Activated T-cell treated with anti-CD3 and anti-CD28 coated beads, Interleukin-2, amount 50 U/mL, for 1 hour (primary cell): ENCODE data around the gene TLDC2.
"Not testable (repeated sequence)": the region's sequence is repeated elsewhere in the genome, so short reads cannot be mapped to it uniquely, and the experiment has no call there.

Experiments used
- DNase-seq: peaks from one replicate; pipeline ENCODE4 v3.0.0-alpha.2; 2020

The TLDC2 gene

DNA sequence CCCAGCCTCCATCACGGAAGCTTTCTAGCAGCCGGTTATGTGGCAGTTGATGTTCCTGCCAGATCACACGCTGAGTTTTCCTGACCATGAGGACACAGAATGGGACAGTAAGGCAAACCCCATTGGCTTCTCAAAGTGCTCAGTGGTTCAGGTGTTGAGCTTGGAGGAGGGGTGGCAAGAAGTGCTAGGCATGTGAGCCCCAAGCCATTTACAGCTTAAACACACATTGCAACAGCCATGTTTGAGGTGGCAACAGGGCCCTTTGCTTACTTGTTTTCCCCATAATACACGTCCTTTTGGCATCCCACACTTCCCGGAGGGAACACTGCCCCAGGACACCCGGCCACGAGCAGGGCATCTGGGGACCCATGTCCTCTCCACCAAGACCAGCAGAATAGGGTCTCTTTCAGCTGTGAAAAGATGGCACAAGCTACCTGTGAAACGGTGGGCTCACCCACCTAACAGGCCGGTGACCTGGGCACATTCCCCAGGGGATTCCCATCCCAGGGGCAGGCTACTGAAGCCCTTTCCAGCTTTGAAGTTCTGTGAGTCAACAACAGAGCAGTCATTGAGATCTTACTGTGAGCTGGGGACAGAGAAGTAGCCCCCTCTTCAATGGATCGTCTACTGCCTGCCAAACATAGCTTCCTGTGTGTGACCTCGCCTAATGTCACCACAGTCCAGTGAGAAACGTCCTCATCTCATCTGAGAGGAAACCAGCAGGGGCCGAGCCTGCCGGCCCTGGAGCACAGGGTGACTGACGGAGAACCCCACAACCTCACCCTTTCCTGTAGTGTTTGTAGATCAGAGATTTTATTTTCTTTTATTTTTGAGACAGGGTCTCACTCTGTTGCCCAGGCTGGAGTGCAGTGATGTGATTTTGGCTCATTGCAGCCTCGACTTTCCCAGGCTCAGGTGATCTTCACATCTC lies 4.0 kb upstream of the TLDC2 start:
- no peak for DNase-seq

DNA sequence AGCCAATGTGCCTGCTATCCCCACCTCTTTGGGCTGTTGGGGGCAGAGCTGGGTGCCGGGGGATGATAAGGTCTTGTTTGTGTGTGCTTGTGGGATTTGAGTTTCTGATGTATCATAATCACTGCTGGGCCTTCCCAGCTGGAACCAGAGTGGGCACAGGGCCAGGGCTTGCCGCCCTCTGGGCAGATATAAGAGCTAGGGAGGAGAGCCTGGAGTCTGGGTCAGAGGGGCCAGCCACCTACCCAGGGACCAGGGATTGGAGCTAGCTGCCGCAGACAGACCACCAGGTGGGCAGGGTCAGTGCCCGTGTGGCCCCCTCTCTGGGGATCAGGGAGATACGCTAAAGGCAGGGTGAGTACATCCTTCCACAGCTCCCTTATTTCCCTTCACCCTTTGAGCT lies 3.1 kb upstream of the TLDC2 start:
- DNase-seq, result no peak

DNA sequence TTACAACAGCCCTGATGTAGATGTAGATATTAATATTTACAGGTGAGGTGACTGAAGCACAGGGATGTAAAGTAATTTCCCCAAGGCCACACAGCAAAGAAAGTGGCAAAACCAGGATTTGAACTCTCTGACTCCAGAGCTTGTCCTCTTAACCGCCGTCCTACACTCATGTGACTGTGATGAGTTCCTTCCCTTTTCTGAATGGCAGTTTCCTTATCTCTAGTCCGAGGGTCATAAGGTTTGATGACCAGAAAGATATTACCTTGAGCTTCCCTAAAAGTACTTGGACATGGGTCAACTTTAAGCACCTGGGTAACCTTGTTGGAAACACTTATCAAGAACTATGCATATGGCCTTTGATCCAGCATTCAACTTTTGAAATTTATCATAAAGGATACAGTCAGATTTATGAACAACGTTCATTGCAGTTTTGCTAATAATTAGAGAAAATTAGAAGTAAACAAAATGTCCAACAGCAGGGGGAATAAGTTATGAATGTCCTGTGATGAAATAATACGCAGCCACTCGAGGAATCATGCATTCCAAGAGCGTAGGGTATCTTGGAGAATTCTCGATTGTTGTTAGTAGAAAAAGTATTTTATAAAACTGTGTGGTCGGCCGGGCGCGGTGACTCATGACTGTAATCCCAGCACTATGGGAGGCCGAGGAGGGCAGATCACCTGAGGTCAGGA lies 2.3 kb upstream of the TLDC2 start:
- DNase-seq, result no peak

DNA sequence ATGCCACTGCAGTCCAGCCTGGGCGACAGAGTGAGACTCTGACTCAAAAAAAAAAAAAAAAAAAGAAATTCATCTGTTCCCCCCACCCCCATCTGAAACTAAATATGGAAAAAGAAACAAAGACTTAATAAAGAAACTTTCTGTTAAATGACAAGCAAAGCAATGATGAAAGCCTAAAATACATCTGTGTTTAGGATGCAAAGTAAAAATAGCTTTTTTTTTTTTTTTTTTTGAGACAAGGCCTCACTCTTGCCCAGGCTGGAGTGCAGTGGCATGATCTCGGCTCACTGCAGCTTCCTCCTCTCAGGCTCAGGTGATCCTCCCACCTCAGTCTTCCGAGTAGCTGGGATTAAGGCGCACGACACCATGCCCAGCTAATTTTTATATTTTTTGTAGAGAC lies 845 bp upstream of the TLDC2 start:
- DNase-seq, result not testable (repeated sequence)

DNA sequence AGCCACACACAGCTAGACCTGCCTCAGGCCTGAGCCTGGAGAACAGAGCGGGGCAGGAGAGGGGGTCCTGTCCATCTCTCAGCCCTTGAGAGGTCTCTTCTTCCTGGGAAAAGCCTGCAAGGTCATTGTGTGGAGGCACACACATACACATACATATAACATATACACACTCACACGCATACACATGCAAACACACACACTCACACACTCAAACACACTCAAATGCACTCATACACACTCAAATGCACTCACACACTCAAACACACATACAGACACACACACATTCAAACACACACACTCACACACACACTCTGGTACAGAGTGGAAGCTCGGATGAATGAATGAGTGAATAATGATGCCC lies 515 bp downstream of the TLDC2 start:
- DNase-seq, result no peak

DNA sequence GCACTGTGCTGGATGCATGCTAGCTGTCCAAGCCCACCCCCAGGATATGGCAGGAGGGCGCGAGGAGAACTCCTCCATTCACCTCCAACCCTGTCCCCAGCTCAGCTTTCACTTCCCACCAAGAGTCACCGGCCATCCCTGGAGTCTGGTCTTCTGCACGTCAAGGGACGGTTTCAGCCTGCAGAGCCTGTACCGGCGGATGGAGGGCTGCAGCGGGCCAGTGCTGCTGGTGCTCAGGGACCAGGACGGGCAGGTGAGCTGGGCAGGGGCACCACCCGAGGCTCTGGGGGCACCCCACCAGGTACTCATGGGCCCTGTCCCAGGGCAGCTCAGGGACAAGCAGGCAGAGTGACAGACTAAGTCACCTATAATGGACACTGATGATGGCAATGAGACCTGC lies 3.0 kb downstream of the TLDC2 start:
- DNase-seq, result no peak

DNA sequence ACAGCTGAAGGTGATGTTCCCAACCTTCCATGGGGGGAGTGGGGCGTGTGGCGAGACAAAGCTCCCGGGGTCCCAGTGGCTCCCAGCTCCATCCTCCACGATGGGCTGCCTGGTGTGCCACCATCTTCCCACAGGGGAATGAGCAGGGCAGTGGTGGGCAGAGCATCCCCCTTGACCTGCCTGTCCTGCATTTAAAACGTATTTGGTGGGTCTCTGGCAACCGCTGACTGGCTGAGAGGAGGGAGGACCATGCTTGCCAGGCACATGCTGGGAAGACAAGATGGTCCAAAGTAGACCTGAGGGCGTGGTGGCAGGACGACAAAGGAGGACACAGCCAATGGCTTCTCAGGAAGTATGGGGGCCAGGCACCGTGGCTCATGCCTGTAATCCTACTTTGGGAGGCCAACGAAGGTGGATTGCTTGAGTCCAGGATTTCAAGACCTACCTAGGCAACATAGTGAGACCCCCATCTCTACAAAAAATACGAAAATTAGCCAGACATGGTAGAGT lies 4.9 kb downstream of the TLDC2 start:
- DNase-seq, result no peak

DNA sequence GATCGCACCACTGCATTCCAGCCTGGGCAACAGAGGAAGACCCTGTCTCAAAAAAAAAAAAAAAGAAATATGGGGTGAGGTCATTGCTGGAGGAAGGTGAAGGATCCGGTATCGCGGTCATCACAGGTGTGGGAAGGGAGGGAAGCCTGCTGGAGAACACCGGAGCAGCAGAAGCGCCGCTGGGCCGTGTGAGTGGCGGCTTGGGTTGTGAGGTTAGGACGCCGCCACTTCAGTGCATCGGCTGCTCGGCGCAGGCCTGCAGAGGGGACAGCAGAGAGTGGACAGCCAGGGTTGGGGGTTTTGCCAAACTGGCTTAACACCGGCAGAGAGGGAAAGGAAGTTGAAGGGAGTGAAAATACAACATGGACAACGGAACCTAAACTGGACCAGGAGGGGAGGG lies 5.4 kb downstream of the TLDC2 start:
- no peak for DNase-seq

DNA sequence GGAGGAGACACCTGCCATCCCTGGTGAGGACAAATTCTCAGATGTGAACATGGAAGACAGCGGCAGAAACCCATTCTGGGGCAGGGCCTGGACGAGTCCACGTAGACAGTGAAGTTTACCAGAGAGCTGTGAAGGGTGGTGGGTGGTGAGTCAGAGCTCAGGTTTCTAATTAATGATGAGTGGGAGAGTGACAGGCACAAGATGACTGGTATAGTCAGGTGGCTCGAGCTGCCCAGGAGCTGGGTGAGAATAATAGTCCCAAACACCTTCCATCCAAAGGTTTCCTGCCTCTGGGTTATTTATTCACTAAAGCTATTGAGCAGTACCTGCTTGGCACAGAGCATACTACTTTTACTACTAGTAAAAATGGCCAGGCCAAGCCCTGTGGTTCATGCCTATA lies 6.0 kb downstream of the TLDC2 start:
- DNase-seq, result no peak

DNA sequence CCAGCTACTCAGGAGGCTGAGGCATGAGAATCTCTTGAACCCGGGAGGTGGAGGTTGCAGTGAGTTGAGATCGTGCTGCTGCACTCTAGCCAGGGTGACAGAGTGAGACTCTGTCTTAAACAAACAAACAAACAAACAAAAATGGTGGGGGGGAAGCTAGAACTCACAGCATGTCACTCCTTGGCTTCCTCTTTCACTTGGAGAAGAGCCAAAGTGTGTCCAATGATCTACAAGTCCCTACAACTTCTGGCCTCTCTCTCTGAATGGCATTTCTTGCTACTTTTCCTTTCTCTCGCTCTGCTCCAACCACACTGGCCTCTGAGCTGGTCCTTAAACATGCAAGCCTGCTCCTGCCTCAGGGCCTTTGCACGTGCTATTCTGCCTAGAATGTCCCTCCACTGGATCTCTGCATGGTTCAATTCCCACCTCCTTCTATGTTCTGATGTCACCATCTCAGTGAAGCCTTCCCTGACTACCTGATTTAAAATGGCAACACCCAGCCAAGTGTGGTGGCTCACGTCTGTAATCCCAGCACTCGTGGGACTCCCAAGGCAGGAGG lies 8.1 kb downstream of the TLDC2 start:
- DNase-seq, result no peak

DNA sequence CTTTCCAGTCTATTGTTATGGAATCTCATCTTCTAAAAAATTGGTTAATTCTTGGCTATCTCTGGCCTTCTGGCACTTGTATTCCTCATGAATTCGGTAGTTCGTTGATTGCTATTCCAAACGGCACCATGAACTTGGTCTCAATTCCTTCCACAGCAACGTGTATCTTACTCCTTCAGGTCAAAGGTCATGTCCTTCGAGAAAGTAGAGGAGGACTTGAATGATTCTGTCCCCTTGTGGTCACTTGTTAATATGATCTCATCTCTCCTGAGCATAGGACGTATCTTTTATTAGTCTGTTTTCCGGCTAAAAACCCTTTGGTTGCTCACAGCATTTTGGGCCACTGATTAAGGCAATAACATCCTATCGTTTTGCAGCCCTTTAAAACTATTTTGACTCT lies 9.4 kb downstream of the TLDC2 start:
- DNase-seq, result no peak

DNA sequence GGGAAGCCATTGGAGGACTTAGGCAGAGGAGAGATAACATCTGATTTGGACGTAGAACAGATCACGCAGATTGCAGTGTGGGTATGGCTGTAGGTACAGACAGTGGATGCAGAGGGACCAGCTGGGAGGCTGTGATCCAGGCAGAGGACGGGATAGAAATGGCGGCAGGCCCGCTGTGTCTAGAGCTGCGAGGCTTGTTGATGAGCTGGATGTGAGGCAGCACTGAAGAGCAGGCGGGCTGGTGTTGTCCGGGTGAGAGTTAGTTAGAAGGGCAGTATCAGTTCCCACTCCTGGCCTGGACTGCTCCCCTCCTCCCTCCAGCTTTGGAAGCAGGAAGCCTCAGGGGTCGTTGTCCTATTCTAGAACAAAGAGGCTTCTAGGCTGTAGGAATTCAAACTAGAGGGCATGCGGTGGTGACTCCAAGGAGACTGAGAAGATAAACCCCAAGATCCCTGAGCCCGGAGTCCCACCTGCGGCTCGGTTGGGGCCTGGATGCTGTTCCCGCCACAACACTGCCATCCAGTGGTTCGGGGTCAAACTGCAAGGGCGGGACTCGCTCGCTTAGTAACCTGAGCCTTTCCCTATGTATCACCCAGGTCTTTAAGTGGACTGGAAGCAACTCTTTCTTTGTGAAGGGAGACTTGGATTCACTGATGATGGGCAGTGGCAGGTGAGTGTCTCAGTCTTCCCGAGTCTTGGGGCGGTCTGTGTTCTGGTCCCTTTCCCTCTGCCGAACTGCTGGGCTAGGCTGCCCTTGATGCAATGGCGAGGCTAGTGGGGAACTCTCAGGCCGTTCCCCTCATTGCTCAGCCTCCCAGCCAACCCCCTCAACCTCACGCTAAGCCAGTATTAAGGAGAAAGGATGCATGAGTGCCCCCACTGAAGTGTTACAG lies 11.2 kb downstream of the TLDC2 start:
- DNase-seq, result peak; percentile 86

DNA sequence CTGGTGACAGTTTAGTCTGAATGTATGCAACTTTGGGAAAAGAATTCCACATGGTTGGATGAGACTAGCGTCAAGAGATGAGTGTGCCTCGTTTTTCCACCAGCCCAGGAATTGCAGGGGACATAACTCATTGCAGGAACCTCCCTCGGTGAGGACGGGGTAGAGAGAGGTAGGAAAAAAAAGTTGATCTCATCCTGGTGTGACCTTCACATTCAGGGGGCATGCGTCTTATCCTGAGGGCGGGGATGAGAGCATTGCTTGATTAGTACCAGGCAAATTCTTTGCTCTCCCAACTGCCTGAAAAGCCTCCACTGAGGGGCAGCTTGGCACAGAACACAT lies 11.8 kb downstream of the TLDC2 start:
- no peak for DNase-seq

DNA sequence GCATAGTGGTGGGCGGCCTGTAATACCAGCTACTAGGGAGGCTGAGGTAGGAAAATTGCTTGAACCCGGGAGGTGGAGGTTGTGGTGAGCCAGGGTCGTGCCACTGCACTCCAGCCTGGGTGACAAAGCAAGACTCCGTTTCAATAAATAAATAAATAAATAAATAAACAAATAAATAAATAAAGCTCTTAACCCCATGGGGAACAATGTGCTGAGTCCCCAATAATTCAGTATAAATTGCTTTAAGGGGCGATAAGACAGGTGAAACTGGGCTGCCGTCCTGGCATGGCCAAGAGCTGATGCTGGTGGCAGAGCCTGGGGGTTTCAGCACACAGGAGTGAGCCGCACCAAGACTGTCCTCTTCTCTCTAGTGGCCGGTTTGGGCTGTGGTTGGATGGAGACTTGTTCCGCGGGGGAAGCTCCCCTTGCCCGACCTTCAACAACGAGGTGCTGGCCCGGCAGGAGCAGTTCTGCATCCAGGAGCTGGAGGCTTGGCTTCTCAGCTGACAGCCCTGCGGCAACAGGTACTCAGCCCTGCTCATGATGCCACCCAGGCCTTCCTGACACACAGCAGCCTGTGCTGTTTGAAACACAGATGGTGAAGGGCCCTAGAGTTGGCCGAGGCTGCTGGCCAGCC lies 13.1 kb downstream of the TLDC2 start:
- DNase-seq, result no peak

DNA sequence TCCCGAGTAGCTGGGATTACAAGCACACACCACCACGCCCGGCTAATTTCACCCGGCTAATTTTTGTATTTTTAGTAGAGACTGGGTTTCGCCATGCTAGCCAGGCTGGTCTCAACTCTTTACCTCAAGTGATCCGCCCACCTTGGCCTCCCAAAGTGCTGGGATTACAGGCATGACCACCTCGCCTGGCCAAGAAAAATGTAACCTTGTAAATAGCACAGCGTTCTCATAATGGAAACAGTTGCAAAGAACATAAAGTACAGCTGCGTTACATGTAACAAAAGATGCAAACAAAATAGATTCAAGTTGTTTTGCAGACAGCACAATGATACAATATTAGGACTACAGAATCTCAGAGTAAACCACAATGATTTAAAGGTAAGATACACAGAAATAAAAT lies 14.6 kb downstream of the TLDC2 start:
- no peak for DNase-seq

DNA sequence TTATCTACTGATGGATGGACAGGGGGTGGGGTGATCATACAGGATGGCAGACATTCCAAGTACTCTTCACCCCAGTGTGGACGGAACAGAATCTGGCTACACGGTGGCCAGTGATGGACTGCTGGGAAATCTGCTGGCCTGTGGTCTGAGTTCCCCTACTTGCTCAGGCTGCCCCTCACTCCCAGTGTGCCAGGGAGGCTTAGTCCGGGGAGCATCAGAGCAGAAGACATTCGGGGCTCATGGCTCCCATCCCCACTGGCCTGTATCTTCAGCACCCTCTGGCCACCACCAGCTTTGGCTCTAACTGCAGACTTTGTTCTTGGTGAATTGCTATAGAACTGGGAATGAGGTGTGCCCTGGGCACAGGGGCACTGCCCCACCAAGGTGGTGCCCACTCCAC lies 15.3 kb downstream of the TLDC2 start:
- no peak for DNase-seq

DNA sequence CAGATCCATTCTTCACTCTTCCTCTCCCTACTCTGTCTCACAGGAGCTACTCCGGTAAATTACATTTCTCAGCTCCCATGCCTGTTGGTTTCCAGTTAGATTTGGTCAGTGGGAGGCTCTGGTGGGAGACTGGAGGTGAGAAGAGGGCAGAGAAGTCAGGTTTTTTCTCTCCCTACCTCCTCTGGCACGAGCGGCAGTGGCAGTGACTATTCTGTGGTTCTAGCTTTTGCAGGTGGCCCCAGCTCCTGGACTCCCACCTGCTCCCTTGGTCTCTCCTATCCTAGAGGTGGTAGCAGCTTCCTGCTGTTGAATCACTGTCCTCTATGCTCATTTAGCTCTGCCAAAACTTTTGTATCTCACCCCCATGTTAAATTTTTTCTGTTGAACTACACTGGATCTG lies 17.9 kb downstream of the TLDC2 start:
- DNase-seq, result no peak

DNA sequence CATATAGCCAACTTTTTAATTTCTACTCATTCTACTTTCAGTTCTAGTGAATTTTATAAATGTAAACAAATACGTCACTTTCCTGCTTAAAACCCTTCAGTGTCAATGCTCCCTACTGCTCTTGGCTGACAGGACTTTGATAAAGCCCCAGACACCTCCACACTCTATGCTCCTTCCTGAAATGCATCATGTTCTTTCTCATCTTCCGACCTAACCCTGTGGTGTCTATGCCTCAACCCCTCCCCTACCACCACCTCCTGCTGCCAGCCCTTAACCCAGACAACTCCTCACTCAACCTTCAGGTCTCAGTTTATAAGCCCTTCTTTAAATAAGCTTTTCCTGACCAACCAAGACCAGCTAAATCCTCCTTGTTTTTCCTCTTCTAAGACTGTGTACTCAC lies 19.1 kb downstream of the TLDC2 start:
- peak; percentile 7 for DNase-seq

DNA sequence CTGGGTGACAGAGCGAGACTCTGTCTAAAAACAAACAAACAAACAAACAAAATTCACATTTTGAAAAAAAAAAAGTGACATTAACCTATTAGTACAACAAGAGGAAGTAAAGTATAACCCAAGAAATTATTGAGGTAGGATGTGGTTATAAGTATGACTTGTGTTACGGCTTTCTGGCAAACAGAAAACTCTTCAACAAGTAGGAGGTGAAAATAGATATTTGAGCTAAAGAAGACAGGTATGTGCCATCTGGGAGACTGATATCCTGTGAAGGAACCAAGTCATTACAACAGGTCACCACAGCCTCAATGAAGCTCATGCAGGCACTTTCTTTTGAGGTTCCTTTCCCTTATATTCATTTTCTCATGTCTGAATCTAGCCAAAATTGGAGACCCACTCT lies 28.8 kb downstream of the TLDC2 start:
- DNase-seq, result no peak

DNA sequence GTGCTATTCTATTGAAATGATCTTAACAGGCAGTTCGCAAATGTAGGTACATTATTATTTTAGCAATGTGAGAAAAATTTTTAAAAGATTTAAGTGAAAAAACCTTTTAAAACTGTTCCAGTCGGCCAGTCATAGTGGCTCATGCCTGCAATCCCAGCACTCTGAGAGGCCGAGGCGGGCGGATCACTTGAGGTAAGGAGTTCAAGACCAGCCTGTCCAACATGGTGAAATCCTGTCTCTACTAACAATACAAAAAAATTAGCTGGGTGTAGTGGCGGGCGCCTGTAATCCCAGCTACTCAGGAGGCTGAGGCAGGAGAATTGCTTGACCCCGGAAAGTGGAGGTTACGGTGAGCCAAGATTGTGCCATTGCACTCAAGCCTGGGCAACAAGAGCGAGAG lies 29.6 kb downstream of the TLDC2 start:
- DNase-seq, result peak; percentile 7

DNA sequence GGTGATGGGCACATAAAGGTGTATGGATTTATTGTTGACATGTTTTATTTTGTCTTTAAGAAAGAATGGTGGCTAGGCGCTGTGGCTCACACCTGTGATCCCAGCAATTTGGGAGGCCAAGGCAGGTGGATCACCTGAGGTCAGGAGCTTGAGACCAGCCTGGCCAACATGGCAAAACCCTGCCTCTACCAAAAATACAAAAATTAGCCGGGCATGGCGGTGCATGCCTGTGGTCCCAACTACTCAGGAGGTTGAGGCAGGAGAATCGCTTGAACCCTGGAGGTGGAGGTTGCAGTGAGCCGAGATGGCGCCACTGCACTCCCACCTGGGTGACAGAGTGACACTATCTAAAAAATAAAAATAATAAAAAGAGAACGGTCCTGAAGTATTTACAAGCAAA lies 30.1 kb downstream of the TLDC2 start:
- peak; percentile 12 for DNase-seq

DNA sequence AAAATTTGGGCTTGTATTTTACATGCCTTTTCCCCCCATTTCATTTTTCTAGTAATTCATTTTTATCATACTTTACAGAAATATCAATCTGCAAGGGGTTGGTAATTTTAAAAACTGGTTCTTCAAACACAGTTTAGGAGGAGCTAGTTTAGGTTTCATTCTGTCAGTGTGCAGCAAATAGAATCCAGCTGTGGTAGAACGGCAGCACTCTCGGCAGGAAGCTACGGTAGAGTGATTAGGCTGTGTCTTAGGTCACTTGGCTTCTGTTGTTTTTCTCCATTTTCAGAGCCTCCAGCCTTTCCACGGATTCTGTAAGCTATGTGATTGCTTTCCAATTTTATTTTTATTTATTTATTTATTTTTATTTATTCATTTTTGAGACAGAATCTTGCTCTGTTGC lies 32.7 kb downstream of the TLDC2 start:
- DNase-seq, result no peak

DNA sequence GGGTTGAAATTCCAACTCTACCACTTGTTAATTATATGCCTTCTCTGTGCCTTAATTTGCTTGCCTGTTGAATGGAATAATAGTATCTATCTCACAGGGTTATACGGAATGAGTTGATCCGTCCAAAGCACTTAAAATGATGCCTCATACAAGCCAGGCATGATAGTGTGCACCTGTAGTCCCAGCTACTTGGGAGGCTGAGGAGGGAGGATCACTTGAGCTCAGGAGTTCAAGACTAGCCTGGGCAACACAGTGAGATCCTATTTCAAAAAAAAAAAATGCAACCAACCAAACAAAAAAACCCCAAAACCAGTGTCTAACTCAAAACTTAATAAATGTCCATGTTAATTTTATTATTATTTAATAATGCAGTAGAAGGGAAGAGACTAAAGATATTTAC lies 40.3 kb downstream of the TLDC2 start:
- peak; percentile 4 for DNase-seq
